Measurements from ENCODE around the gene TBL3.

TBL3 gene

GRCh38 chr16:1964506-1965395 is 7.1 kb upstream of the TBL3 start, which contains the start of gene RPS2:
Gene RPS2 (minus strand): TSS chr16:1964826. CDS start chr16:1964625, 201 bp downstream.
- DNase-seq (ENCODE audit: low read depth), result peak; percentile 96

- no peak for DNase-seq (ENCODE audit: low read depth)
Observed at GRCh38 chr16:1965396-1966001, 6.4 kb upstream of the TBL3 start.

- DNase-seq (ENCODE audit: low read depth), result no peak
Observed at GRCh38 chr16:1966460-1966859, 5.4 kb upstream of the TBL3 start, which contains the start of gene RNF151. Gene RNF151 (plus strand): TSS chr16:1966856. CDS start chr16:1966882, 26 bp downstream.

GRCh38 chr16:1968146-1968953 is 3.5 kb upstream of the TBL3 start:
- no peak for DNase-seq (ENCODE audit: low read depth)

- DNase-seq (ENCODE audit: low read depth), result no peak
Observed at GRCh38 chr16:1972490-1972877, 631 bp downstream of the TBL3 start.

GRCh38 chr16:1973461-1974156 is 1.8 kb downstream of the TBL3 start:
- no peak for DNase-seq (ENCODE audit: low read depth)

GRCh38 chr16:1974157-1975070 is 2.6 kb downstream of the TBL3 start:
- DNase-seq (ENCODE audit: low read depth), result no peak

GRCh38 chr16:1975432-1976215 is 3.8 kb downstream of the TBL3 start:
- DNase-seq (ENCODE audit: low read depth), result no peak

GRCh38 chr16:1976216-1976520 is 4.3 kb downstream of the TBL3 start:
- DNase-seq (ENCODE audit: low read depth), result no peak

GRCh38 chr16:1976951-1977874 is 5.4 kb downstream of the TBL3 start:
- no peak for DNase-seq (ENCODE audit: low read depth)

- DNase-seq (ENCODE audit: low read depth), result no peak
Observed at GRCh38 chr16:1977875-1978268, 6.0 kb downstream of the TBL3 start.

GRCh38 chr16:1978476-1979120 is 6.7 kb downstream of the TBL3 start:
- no peak for DNase-seq (ENCODE audit: low read depth)

- no peak for DNase-seq (ENCODE audit: low read depth)
Observed at GRCh38 chr16:1979271-1980029, 7.6 kb downstream of the TBL3 start.

GRCh38 chr16:1980030-1980769 is 8.3 kb downstream of the TBL3 start:
- no peak for DNase-seq (ENCODE audit: low read depth)

GRCh38 chr16:1980770-1981087 is 8.9 kb downstream of the TBL3 start:
- DNase-seq (ENCODE audit: low read depth), result no peak

GRCh38 chr16:1981398-1981836 is 9.6 kb downstream of the TBL3 start, which contains the start of gene NOXO1:
Gene NOXO1 (minus strand): TSS chr16:1981469. CDS start chr16:1981179, 290 bp downstream.
- no peak for DNase-seq (ENCODE audit: low read depth)

- no peak for DNase-seq (ENCODE audit: low read depth)
Observed at GRCh38 chr16:1982013-1982433, 10.2 kb downstream of the TBL3 start.
